Prostate gland (tissue), 2 donors: Measurements from ENCODE around the gene PCDHGA4.
A peak's percentile ranks its signal among the peaks of the same experiment; 100 is the strongest.

Source experiments
- CTCF ChIP-seq, 4 experiments: fragments of 200-600 bp in 2 of 4; fragments of 450-650 bp in 2 of 4; sonication (generic) in 2 of 4; IDR thresholded peaks; 1 replicate in 3 of 4; 2 replicates in 1 of 4; pipeline ENCODE4 v1.5.1; 2016 to 2019; ENCODE audit warnings: antibody characterized with exemption in 4 of 4, mild to moderate bottlenecking in 2 of 4, moderate library complexity in 2 of 4
- POLR2A ChIP-seq: fragments of 450-650 bp; IDR thresholded peaks from one replicate; pipeline ENCODE4 v1.6.1; 2016; ENCODE audit warnings: antibody characterized with exemption, mild to moderate bottlenecking
- POLR2AphosphoS5 ChIP-seq: sonication (generic); formaldehyde crosslinking; IDR thresholded peaks from one replicate; pipeline ENCODE4 v1.6.1; 2017; ENCODE audit warnings: antibody characterized with exemption

DNA sequence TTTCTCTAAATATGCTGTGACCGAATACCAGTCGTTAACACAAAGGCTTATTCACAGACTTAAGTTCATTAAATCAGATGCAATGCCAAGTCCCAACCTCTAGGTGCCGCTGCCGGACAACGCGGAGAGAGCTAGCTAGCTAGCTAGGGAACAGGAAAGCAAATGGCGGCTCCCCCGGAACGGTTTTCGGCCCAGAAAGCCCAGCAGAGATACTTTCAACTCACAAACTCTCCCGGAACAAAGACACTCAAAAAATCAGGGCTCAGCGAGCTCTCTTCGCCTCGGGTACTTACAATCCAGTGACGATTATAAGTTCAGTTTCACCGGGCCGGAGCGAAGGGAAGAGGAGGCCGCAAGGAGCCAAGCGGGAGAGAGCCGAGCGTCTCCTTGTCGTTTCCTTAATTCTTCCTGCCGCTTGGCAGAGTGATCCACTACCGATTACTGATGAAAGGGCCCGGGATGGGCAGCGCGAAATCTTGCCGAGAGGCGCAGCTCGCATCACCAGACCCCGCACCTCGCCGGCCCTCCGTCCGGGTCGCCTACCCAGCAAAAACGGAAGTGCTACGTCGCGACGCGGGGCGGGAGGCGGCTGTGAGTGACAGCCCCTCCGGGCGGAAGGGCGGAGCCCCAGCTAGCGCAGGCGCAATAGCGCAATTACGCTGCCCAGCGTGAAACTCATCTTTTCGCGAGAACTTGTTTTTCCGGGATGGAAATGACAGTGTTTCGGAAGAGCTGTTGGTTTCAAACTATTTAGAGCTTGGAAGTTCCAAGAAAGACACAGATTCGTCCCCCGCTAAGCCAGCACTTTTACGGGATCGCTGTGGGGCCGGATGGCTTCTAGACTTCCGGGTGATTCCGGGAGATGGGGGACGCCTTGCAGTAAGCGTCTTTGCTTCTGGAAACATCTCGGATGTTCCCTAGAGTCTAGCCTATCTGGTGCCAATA is 34.3 kb upstream of the PCDHGA4 start, which contains the start of gene TAF7:
- TF ChIP-seq POLR2A, result peak; percentile 77
- peak; percentile 55 to 78 (median 76) for TF ChIP-seq CTCF (IDR thresholded peaks at IDR 0.05)
- TF ChIP-seq POLR2AphosphoS5, result peak; percentile 92
